ENCODE results near the gene HTR2C. TPM values are rescaled to one million over a fixed set of nuclear protein-coding genes. Genes with fewer than 3 reads are reported as not detected.
"Not testable (repeated sequence)": the region's sequence is repeated elsewhere in the genome, so short reads cannot be mapped to it uniquely, and the experiment has no call there.

HTR2C gene
- total and polyA plus RNA-seq, 2 donors: 0.01 to 3.4 TPM

DNA sequence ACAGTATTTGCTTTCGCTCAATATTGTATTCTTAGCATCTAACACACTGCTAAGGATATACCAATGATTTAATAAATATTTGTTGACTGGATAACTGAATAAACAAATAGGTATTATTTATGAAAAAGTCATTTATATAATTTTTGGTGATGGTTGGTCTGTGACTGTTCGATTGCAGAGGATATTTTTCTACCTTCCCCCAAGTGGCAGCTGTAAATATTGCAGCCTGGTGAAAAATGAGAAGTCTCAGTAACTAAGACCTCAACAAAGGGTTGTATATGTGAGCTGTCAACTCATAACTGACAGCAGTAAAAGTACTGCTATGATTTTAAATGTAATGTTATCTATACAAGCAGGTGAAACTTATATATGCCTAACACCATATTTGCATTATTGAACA, 36.0 kb downstream of the HTR2C start:
- Histone ChIP-seq H3K27ac (ENCODE audit: low read depth) (no peak overlapping the region), H3K36me3 (ENCODE audit: insufficient read depth) (no peaks in the 10 kb centered on the region), H3K4me3 (ENCODE audit: low read depth, low read length) (no peak overlapping the region), H3K4me1 (ENCODE audit: insufficient read depth) (no peaks in the 10 kb centered on the region)
- no peak for DNase-seq (ENCODE audit: extremely low spot score)
- 69% methylated on average over 2 of the region's 2 CpGs for WGBS

DNA sequence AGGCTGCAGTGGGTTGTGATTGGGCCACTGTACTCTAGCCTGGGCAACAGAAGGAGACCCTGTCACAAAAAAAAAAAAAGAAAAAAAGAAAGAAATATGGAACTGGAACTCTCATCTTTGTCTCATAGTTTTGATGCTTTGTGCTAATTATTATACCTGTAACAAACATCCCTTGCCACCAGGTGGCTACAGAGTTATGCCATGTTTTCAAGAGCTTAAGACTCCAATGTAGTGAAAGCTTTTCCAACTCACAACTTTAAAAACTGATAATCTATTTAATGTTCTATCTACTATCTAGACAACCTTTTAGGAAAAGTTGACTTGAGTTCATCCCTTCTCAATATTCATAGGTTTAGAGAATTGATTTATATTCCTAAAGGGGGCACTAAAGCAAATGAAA, 42.4 kb downstream of the HTR2C start:
- Histone ChIP-seq H3K36me3 (ENCODE audit: insufficient read depth) (no peaks in the 10 kb centered on the region), H3K4me1 (ENCODE audit: insufficient read depth) (no peaks in the 10 kb centered on the region), H3K4me3 (ENCODE audit: low read depth, low read length) (no peak overlapping the region), H3K27ac (ENCODE audit: low read depth) (no peak overlapping the region)
- DNase-seq (ENCODE audit: extremely low spot score): no peak

DNA sequence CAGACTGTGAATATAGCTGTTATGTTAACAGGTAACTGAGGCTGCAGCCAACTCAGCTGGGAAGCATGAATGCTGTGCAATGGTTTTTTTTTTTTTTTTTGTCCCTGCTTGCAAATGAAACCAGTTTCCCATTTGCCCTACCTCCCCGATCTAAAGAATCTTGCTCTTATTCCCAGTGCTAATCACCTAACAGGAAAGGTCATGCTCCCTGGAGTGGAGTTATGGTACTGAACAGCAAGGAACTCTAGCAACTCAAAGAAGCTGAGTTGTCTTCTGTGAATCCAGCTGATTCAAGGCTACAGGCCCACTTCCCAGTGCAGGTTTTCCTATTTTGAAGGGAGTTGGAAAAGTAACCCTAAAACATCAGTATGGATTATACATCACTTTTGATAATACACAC, 52.1 kb downstream of the HTR2C start:
- Histone ChIP-seq H3K4me3 (ENCODE audit: low read depth, low read length) (no peak overlapping the region), H3K27ac (ENCODE audit: low read depth) (no peak overlapping the region), H3K36me3 (ENCODE audit: insufficient read depth) (no peaks in the 10 kb centered on the region), H3K4me1 (ENCODE audit: insufficient read depth) (no peaks in the 10 kb centered on the region)
- no peak for DNase-seq (ENCODE audit: extremely low spot score)
- 62% methylated on average over 1 of the region's 1 CpG for WGBS

DNA sequence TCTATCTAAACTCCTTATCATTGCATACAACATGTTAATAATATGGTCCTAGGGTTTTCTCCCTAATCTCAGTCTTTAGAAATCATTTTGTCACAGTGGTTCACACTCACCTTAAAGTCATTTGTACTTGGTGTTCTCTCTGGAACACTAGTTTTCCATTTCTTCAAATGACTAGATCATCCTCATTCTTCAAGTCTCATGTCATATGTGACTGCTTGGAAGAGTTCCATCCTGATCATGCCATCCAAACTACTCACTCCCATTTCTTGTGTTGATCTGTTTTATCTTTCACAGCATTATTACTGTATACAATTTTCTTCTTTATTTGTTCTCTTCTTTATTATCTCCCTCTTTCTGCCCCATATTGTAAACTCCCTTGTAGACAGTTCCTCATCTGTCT, 66.5 kb downstream of the HTR2C start:
- no peak for DNase-seq (ENCODE audit: extremely low spot score)
- H3K4me1 ChIP-seq (ENCODE audit: insufficient read depth): no peaks in the 10 kb centered on the region
- no peak overlapping the region for H3K4me3 ChIP-seq (ENCODE audit: low read depth, low read length)
- no peak overlapping the region for H3K27ac ChIP-seq (ENCODE audit: low read depth)
- H3K36me3 ChIP-seq (ENCODE audit: insufficient read depth): no peaks in the 10 kb centered on the region

DNA sequence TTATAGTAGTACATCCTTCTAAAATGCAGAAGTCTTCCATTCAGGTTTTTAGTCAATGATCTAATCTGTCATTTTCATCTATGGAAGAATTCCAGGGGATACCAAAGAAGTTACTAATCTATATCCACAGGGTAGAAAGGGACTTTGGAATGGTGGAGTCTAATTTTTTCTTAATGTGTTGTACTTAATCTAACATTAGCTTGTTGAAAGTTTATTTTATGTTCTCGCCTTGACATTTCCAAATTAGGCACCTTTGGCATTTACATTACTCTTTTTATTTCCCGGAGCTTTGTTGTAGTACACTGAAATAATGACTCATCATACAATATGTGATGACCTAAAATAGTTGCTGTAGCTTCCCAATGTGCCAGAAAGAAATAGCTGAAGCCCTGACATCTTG, 91.5 kb downstream of the HTR2C start:
- H3K27ac ChIP-seq (ENCODE audit: low read depth): no peak overlapping the region
- WGBS: 35% methylated on average over 2 of the region's 2 CpGs
- no peaks in the 10 kb centered on the region for H3K4me1 ChIP-seq (ENCODE audit: insufficient read depth)
- no peak for DNase-seq (ENCODE audit: extremely low spot score)
- H3K4me3 ChIP-seq (ENCODE audit: low read depth, low read length): no peak overlapping the region
- H3K36me3 ChIP-seq (ENCODE audit: insufficient read depth): no peaks in the 10 kb centered on the region

DNA sequence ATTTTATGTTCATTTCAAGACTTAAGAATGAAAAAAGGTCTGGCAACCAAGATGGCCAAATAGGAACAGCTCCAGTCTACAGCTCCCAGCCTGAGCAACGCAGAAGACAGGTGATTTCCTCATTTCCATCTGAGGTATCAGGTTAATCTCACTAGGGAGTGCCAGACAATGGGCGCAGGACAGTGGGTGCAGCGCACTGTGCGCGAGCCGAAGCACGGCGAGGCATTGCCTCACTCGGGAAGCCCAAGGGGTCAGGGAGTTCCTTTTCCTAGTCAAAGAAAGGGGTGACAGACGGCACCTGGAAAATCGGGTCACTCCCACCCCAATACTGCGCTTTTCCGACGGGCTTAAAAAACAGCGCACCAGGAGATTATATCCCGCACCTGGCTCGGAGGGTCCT, 116.6 kb downstream of the HTR2C start:
- not testable (repeated sequence) for H3K4me1 ChIP-seq (ENCODE audit: insufficient read depth); H3K4me3 ChIP-seq (ENCODE audit: low read depth, low read length); H3K27ac ChIP-seq (ENCODE audit: low read depth); DNase-seq (ENCODE audit: extremely low spot score); H3K36me3 ChIP-seq (ENCODE audit: insufficient read depth)
- WGBS: 88% methylated on average over 12 of the region's 17 CpGs

DNA sequence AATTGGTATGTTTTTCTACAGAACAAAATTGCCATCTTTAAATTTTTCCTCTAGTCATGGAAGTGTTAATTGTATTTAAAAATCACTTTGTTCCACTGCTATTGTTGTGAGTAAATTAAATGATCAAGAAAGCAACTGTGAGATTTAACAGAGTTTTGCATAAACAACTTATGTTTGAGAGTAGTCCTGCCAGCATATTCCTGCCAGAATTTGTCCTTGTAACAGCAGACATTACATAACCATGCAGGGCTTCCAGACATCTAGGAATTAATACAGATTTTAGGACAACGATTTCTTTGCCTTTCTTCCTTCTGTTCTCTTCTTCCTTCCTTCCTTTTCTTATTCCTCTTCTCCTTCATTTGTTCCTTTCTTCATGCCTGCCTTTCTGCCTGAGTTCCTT, 125.5 kb downstream of the HTR2C start:
- H3K36me3 ChIP-seq (ENCODE audit: insufficient read depth): no peaks in the 10 kb centered on the region
- DNase-seq (ENCODE audit: extremely low spot score): no peak
- no peak overlapping the region for H3K4me3 ChIP-seq (ENCODE audit: low read depth, low read length)
- WGBS: 24% methylated on average over 1 of the region's 1 CpG
- no peaks in the 10 kb centered on the region for H3K4me1 ChIP-seq (ENCODE audit: insufficient read depth)
- H3K27ac ChIP-seq (ENCODE audit: low read depth): no peak overlapping the region

DNA sequence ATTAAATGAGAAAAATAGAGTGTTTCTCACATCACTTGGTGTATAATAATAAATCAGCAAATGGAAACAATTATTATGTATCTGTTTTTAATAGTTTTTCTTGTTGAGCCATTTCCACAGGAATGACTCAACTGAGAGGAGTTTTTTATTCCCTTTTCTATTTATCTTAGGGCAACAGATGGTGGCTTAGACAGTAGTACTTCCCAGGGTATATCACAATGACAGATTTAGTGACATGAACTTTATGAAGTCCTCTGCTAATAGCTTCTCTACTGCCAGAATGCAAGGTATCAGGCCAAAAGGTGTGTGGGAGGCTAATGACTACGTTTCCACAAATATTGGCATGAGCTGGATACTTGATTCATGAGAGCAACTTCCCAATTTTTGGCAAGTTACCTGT, 126.7 kb downstream of the HTR2C start:
- no peak for DNase-seq (ENCODE audit: extremely low spot score)
- no peak overlapping the region for H3K4me3 ChIP-seq (ENCODE audit: low read depth, low read length)
- no peak overlapping the region for H3K27ac ChIP-seq (ENCODE audit: low read depth)
- WGBS: 59% methylated on average over 1 of the region's 1 CpG
- no peaks in the 10 kb centered on the region for H3K36me3 ChIP-seq (ENCODE audit: insufficient read depth)
- H3K4me1 ChIP-seq (ENCODE audit: insufficient read depth): no peaks in the 10 kb centered on the region

DNA sequence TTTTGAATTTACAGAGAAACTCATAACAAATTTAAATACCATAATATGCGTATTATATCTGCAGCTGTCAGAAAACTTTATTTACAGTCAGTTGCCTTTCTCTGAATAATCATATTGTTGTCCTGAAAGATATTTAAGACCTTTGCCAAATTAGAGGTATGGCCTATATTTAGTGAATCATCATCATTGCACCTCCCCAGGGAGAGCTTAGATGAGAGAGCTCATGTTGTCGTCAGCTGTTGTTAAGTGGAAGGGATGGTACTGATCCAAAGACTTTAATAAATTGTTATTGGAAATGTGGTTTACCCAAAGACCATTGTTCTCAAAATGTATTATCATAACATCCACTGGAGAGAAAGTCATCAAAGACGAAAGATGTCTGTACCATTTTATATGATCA, 128.6 kb downstream of the HTR2C start:
- H3K27ac ChIP-seq (ENCODE audit: low read depth): no peak overlapping the region
- no peaks in the 10 kb centered on the region for H3K4me1 ChIP-seq (ENCODE audit: insufficient read depth)
- H3K4me3 ChIP-seq (ENCODE audit: low read depth, low read length): no peak overlapping the region
- DNase-seq (ENCODE audit: extremely low spot score): no peak
- 84% methylated on average over 3 of the region's 3 CpGs for WGBS
- no peaks in the 10 kb centered on the region for H3K36me3 ChIP-seq (ENCODE audit: insufficient read depth)

DNA sequence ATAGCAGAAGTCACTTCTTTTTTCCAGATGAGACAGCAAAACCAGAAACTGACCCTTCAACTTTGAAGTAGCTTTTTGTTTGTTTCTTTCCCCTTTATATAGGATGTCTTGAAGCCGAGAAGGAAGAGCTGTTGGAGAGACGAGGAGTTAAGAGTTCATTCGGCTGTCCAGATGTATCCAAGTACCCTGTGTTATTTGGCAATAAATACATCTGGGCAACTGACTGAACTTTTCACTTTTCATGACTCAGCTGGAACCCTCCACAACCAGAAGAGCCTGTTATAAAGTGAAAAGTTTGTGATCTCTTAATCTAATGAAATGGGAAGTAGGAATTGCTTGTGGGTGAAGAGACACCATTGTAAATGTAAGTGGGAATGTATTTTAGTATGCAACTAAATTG, 131.2 kb downstream of the HTR2C start:
- H3K4me3 ChIP-seq (ENCODE audit: low read depth, low read length): no peak overlapping the region
- no peak for DNase-seq (ENCODE audit: extremely low spot score)
- WGBS: 34% methylated on average over 3 of the region's 3 CpGs
- H3K36me3 ChIP-seq (ENCODE audit: insufficient read depth): no peaks in the 10 kb centered on the region
- H3K27ac ChIP-seq (ENCODE audit: low read depth): no peak overlapping the region
- no peaks in the 10 kb centered on the region for H3K4me1 ChIP-seq (ENCODE audit: insufficient read depth)

DNA sequence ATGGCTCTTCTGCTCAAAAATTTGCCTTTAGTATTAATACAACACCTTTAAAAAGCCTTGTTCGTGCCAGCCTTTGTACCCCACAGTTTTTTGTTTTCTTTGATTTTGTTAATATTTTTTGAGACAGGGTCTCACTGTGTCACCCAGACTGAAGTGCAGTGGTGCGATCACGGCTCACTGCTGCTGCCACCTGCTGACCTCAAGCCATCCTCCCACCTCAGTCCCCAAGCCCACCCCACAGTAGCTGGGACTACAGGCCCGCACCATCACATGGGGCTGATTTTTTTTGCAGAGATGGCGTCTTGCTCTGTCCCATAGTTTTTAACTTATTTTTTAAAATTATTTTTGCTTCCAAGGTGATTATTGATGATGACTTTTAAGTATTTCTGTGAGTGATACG, 134.0 kb downstream of the HTR2C start:
- H3K36me3 ChIP-seq (ENCODE audit: insufficient read depth): no peaks in the 10 kb centered on the region
- H3K4me3 ChIP-seq (ENCODE audit: low read depth, low read length): no peak overlapping the region
- no peaks in the 10 kb centered on the region for H3K4me1 ChIP-seq (ENCODE audit: insufficient read depth)
- no peak overlapping the region for H3K27ac ChIP-seq (ENCODE audit: low read depth)
- WGBS: 43% methylated on average over 6 of the region's 6 CpGs
- DNase-seq (ENCODE audit: extremely low spot score): no peak

DNA sequence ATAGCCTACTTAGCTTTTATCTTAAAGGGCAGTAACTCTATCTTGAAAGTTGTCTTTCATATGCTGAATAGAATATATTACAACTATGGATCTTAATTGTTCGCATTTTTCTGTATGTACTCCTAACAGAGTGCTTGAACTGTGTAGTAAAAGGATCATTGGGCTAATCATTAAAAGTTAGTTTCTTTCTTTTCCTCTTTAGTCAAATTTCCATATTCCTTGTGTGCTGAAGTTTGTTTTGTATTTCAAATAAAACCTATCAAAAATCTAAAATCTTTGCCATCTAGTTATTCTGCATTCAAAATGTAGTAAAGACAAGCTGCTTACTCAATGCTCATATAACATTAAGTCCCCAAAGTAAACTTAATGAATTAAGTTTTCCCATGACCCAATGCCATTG, 182.7 kb downstream of the HTR2C start:
- DNase-seq (ENCODE audit: extremely low spot score): no peak
- Histone ChIP-seq H3K4me1 (ENCODE audit: insufficient read depth) (no peaks in the 10 kb centered on the region), H3K36me3 (ENCODE audit: insufficient read depth) (no peaks in the 10 kb centered on the region), H3K4me3 (ENCODE audit: low read depth, low read length) (no peak overlapping the region), H3K27ac (ENCODE audit: low read depth) (no peak overlapping the region)
- WGBS: 85% methylated on average over 1 of the region's 1 CpG

DNA sequence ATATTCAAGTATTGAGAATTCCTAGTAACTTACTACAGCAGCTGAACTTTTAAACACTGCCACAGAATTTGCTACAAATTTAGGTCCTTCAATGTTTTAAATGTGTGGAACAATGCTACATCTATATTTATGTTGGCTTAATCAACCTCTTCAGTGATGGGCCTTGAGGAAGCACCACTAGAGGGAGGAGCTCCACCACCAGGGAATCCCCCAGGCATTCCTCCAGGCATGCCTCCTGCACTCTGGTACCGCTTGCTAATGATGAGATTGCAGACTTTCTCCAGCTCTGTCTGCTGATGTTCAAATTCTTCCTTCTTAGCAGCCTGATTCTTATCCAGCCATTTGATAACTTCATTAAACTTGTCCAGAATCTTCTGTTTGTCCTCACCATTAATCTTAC, 190.8 kb downstream of the HTR2C start:
- WGBS: 46% methylated on average over 1 of the region's 1 CpG
- DNase-seq (ENCODE audit: extremely low spot score): no peak
- H3K4me3 ChIP-seq (ENCODE audit: low read depth, low read length): no peak overlapping the region

DNA sequence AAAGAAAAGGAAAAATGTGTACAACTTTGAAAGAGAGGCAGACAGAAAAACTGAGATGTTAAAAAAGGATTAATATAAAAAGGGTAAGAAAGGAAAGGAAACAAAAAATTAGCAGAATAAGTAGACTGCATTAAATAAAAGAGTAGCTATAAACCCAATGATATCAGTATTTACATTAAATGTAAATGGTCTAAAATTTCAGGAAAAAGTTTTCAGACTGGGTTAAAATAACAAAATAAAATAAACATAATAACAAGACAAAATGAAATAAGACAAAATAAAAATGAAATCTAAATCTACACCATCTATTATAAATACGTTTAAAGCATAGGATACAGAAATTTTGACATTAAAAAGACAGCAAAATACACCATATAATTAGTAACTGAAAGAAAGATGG, 199.0 kb downstream of the HTR2C start:
- 56% methylated on average over 1 of the region's 1 CpG for WGBS
- Histone ChIP-seq H3K4me1 (ENCODE audit: insufficient read depth) (no peaks in the 10 kb centered on the region), H3K4me3 (ENCODE audit: low read depth, low read length) (no peak overlapping the region), H3K36me3 (ENCODE audit: insufficient read depth) (no peaks in the 10 kb centered on the region), H3K27ac (ENCODE audit: low read depth) (no peak overlapping the region)
- DNase-seq (ENCODE audit: extremely low spot score): no peak

More for the DNA sequence above, 190.8 kb downstream of the HTR2C start:
- H3K27ac ChIP-seq (ENCODE audit: low read depth): no peak overlapping the region
- H3K36me3 ChIP-seq (ENCODE audit: insufficient read depth): no peaks in the 10 kb centered on the region
- H3K4me1 ChIP-seq (ENCODE audit: insufficient read depth): no peaks in the 10 kb centered on the region

DNA sequence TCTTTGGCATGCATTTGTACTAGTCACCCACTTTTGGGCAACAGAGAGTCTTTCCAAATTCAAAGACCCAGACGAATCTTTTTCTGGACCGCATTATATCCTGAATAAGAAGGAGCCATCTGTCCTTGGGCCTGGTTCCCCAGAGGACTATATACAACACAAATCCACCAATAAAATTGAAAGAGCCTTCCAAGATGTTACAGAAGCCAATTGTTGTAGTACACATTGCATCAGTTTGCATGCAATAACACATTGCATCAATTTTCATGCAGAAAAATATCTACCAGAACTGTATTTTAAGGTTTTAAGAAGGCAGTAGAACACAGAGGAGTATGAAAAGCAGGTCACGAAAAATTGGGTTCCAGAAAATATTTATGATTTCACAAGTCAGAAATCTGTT, 203.2 kb downstream of the HTR2C start:
- H3K4me3 ChIP-seq (ENCODE audit: low read depth, low read length): no peak overlapping the region
- no peaks in the 10 kb centered on the region for H3K36me3 ChIP-seq (ENCODE audit: insufficient read depth)
- DNase-seq (ENCODE audit: extremely low spot score): no peak
- WGBS: 79% methylated on average over 3 of the region's 3 CpGs
- H3K27ac ChIP-seq (ENCODE audit: low read depth): no peak overlapping the region
- H3K4me1 ChIP-seq (ENCODE audit: insufficient read depth): no peaks in the 10 kb centered on the region

Measured in urinary bladder (tissue), 4 donors.